HL-60 (cell line): ENCODE results near the gene TMEM243.

Experiments used
- DNase-seq, 2 experiments: peaks; one replicate each; pipeline ENCODE4 v3.0.0-alpha.2; 2010 to 2020; ENCODE audit warnings: low read depth in 1 of 2, low spot score in 1 of 2
- H3K27ac ChIP-seq: fragments of 250-450 bp; sonication (Bioruptor Pico); replicated peaks from 2 replicates; pipeline ENCODE4 v1.5.1; 2020; ENCODE audit warnings: mild to moderate bottlenecking, moderate library complexity
- H3K27me3 ChIP-seq: fragments of 250-450 bp; sonication (Bioruptor Pico); 2 replicates; pipeline ENCODE4 v1.5.1; 2021; ENCODE audit warnings: mild to moderate bottlenecking, moderate library complexity; ENCODE audit not compliant: insufficient read depth, poor library complexity, severe bottlenecking
- H3K4me3 ChIP-seq: replicated peaks from 2 replicates; pipeline ENCODE4 v1.5.1; 2011; ENCODE audit warnings: mild to moderate bottlenecking, control low read depth, low read length; ENCODE audit not compliant: insufficient read depth
- CTCF ChIP-seq: IDR thresholded peaks from one replicate; pipeline ENCODE4 v1.5.1; 2011; ENCODE audit warnings: low read length, control low read depth, inconsistent platforms; ENCODE audit not compliant: insufficient read depth
- GABPA ChIP-seq: IDR thresholded peaks from 2 replicates; pipeline ENCODE4 v1.6.1; 2012; ENCODE audit warnings: low read depth
- POLR2AphosphoS5 ChIP-seq: IDR thresholded peaks from 2 replicates; pipeline ENCODE4 v1.6.1; 2012; ENCODE audit warnings: low read depth
- REST ChIP-seq: IDR thresholded peaks from 2 replicates; pipeline ENCODE4 v1.6.1; 2012; ENCODE audit warnings: low read depth; ENCODE audit not compliant: insufficient replicate concordance
- SPI1 ChIP-seq: IDR thresholded peaks from 2 replicates; pipeline ENCODE4 v1.6.1; 2012; ENCODE audit warnings: low read depth, mild to moderate bottlenecking, borderline replicate concordance

TMEM243 gene

DNA sequence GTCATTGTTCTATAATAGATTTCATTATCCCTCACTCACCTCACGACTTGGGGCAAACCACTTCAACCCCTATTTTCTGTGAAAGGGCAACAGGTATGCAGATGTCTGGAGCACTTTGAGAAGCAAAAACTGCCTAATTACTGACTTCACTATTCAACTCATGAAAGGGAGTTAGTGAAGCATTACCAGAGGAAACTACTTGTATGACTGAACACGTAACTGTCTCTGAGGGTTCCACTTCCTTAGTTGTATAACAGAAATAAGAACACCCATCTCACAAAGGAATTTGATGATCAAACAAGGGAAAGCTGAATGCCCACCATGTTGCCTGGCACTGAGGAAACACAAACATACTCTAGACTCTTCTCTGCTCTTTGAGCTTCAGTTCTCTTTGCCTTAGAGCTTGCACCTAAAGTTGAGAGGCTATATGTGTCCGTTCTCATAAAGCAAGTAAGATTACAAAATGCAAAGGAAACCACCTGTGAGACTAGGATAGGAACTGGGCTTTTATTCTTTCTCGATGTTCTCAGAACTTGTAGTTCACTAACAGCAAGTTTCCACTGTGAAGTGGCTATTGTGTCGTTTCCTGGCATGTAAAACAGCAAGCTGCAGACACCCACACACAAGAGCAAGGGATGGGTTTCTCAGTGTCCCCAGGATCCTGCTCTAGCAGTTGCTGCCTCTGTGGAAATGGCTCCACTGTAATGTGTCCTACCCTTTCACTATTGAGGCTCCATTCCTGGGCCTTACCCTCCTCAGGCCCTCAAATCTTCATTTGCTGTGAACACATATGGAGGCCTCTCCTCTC is 2.6 kb downstream of the TMEM243 start:
- no peak overlapping the region for H3K27ac ChIP-seq

GRCh38 chr7:87215046-87215445 is 4.5 kb downstream of the TMEM243 start:
- Histone ChIP-seq H3K27ac (no peak overlapping the region), H3K27me3 (no peaks in the 10 kb centered on the region), H3K4me3 (no peak overlapping the region)
- no peak for DNase-seq
- no peak for TF ChIP-seq SPI1
- no peak for TF ChIP-seq POLR2AphosphoS5
- TF ChIP-seq GABPA: no peak
- no peak for TF ChIP-seq CTCF
- TF ChIP-seq REST: no peak

More for the DNA sequence above, 2.6 kb downstream of the TMEM243 start:
- Histone ChIP-seq H3K27me3 (peaks cover 12% of the 10 kb centered on the region), H3K4me3 (no peak overlapping the region)
- TF ChIP-seq REST (no peak), CTCF (no peak), POLR2AphosphoS5 (no peak), GABPA (no peak)
- DNase-seq: no peak

DNA sequence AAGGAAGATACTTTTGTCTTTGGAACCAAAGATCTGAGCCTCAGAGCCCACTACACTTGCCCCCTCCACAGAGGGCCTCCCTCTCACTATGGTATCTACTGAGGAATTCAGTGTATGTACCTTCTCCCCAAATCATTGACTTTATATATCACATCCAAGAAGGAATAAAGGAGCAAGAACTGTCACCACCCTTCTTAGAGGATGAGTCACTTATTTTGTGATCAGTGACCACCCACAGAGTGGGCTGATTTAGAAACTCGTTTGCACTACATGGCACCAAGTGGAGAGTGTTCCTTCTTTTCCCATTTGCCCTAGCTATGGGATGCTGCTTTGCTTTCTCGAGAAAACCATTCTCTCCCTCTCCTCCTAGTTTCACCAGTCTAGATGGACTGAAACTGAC is 5.7 kb downstream of the TMEM243 start:
- TF ChIP-seq SPI1 (no peak), CTCF (no peak), POLR2AphosphoS5 (no peak), REST (no peak), GABPA (no peak)
- DNase-seq: no peak
- Histone ChIP-seq H3K27ac (no peak overlapping the region), H3K4me3 (no peak overlapping the region), H3K27me3 (no peaks in the 10 kb centered on the region)
